Gastroesophageal sphincter (tissue), 3 donors: ENCODE measurements around the gene CYP27A1.

ENCODE experiments used
- CTCF ChIP-seq, 4 experiments: fragments of 200-600 bp in 2 of 4; fragments of 450-650 bp in 2 of 4; sonication (generic) in 1 of 4; IDR thresholded peaks; one replicate each; pipeline ENCODE4 v1.5.1; 2017 to 2019; ENCODE audit warnings: antibody characterized with exemption in 4 of 4, mild to moderate bottlenecking in 2 of 4, moderate library complexity in 2 of 4
- EP300 ChIP-seq: sonication (generic); formaldehyde crosslinking; IDR thresholded peaks from one replicate; pipeline ENCODE4 v1.6.1; 2017; ENCODE audit warnings: antibody characterized with exemption, mild to moderate bottlenecking
- POLR2A ChIP-seq, 2 donors: fragments of 450-650 bp; IDR thresholded peaks; one replicate each; pipeline ENCODE4 v1.6.1; 2017; ENCODE audit warnings: antibody characterized with exemption in 2 of 2, mild to moderate bottlenecking in 2 of 2, moderate library complexity in 1 of 2
- POLR2AphosphoS5 ChIP-seq: sonication (generic); formaldehyde crosslinking; IDR thresholded peaks from one replicate; pipeline ENCODE4 v1.6.1; 2017; ENCODE audit warnings: antibody characterized with exemption

DNA sequence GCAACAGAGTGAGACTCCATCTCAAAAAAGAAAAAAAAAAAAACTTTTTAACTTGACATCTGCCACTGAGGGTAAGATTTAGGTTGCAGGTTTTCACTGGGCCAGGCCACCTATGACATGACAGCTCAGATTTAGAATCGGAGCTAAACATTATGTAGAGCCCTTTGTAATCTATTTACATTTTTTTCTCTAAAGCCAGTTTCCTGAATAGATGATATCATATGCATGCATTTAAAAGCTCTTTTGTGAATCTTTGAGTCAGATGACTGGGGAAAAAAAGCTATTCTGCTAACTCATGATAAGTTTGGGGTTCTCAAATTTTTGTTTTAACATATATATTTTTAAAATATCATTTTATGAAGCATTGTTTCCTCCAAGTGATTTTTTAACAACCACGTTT is 28.3 kb downstream of the CYP27A1 start:
- TF ChIP-seq CTCF (IDR thresholded peaks at IDR 0.05) (no peak), POLR2A (IDR thresholded peaks at IDR 0.05) (no peak), POLR2AphosphoS5 (no peak), EP300 (no peak)
